ENCODE data around the gene CSMD2. TPM values are rescaled to one million over a fixed set of nuclear protein-coding genes. Genes with fewer than 3 reads are reported as not detected.

CSMD2 gene
- total RNA-seq, 1 experiment from 2014 or later, result 2.8 TPM

DNA sequence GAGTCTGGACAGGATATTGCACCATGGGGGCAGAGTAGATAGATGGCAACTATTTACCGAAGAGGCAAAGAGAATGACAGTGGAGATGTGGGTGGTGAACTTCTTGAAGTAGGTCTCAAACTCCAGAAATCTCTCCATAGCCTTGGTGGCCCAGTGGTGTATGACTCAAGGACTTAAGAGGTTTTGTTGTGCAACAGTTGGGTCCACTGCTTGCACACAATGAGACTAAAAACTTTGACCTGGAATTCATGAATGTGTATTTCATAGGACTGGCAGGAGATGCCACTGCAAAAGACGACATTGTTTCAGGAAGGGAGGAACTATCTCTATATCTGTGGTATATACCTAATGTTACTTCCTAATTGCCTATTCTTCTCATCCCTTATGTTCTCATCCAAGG lies 616.7 kb downstream of the CSMD2 start:
- POLR2A ChIA-PET (ENCODE audit: low non-redundant PET), result no interaction called here
- CTCF ChIA-PET, result no interaction called here
- TF ChIP-seq EZH2 (IDR thresholded peaks at IDR 0.05; ENCODE audit: borderline replicate concordance, low read depth, low read length, poor library complexity, severe bottlenecking), result no peak
- TF ChIP-seq, protein P1, sequence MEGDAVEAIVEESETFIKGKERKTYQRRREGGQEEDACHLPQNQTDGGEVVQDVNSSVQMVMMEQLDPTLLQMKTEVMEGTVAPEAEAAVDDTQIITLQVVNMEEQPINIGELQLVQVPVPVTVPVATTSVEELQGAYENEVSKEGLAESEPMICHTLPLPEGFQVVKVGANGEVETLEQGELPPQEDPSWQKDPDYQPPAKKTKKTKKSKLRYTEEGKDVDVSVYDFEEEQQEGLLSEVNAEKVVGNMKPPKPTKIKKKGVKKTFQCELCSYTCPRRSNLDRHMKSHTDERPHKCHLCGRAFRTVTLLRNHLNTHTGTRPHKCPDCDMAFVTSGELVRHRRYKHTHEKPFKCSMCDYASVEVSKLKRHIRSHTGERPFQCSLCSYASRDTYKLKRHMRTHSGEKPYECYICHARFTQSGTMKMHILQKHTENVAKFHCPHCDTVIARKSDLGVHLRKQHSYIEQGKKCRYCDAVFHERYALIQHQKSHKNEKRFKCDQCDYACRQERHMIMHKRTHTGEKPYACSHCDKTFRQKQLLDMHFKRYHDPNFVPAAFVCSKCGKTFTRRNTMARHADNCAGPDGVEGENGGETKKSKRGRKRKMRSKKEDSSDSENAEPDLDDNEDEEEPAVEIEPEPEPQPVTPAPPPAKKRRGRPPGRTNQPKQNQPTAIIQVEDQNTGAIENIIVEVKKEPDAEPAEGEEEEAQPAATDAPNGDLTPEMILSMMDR (conservative IDR thresholded peaks at IDR 0.05; ENCODE audit: low read depth, low read length), result no peak
- no peak overlapping the region for H3K4me3 ChIP-seq (ENCODE audit: low read depth, low read length, poor library complexity, severe bottlenecking)
- H3K4me1 ChIP-seq (ENCODE audit: insufficient read depth, low read length, poor library complexity, severe bottlenecking), result no peaks in the 10 kb centered on the region
- no peak for DNase-seq (ENCODE audit: low spot score)
- H3K27ac ChIP-seq (ENCODE audit: low read depth, low read length, poor library complexity, severe bottlenecking), result no peak overlapping the region
- no peaks in the 10 kb centered on the region for H3K36me3 ChIP-seq (ENCODE audit: insufficient read depth, low read length, poor library complexity, severe bottlenecking)
- H3K9me3 ChIP-seq (ENCODE audit: low read depth, low read length, poor library complexity, severe bottlenecking), result no peaks in the 10 kb centered on the region
- no TSS peak for BruUV-seq (replicated peaks)
- no peaks in the 10 kb centered on the region for H3K27me3 ChIP-seq (replicated peaks; ENCODE audit: insufficient read depth, low read depth, low read length, poor library complexity)
- intact Hi-C loops (cut with micrococcal nuclease; ENCODE audit: unreplicated experiment), result no loop called here

GRCh38 chr1:33547576-33547975 lies 617.5 kb downstream of the CSMD2 start:
- Histone ChIP-seq H3K4me1 (ENCODE audit: insufficient read depth, low read length, poor library complexity, severe bottlenecking) (no peaks in the 10 kb centered on the region), H3K27me3 (replicated peaks; ENCODE audit: insufficient read depth, low read depth, low read length, poor library complexity) (no peaks in the 10 kb centered on the region), H3K36me3 (ENCODE audit: insufficient read depth, low read length, poor library complexity, severe bottlenecking) (no peaks in the 10 kb centered on the region), H3K4me3 (ENCODE audit: low read depth, low read length, poor library complexity, severe bottlenecking) (no peak overlapping the region), H3K9me3 (ENCODE audit: low read depth, low read length, poor library complexity, severe bottlenecking) (no peaks in the 10 kb centered on the region), H3K27ac (ENCODE audit: low read depth, low read length, poor library complexity, severe bottlenecking) (no peak overlapping the region)
- POLR2A ChIA-PET (ENCODE audit: low non-redundant PET), result no interaction called here
- TF ChIP-seq, protein P1 (conservative IDR thresholded peaks at IDR 0.05; ENCODE audit: low read depth, low read length), result no peak
- TF ChIP-seq EZH2 (IDR thresholded peaks at IDR 0.05; ENCODE audit: borderline replicate concordance, low read depth, low read length, poor library complexity, severe bottlenecking), result no peak
- BruUV-seq (replicated peaks), result no TSS peak
- CTCF ChIA-PET, result no interaction called here
- intact Hi-C loops (cut with micrococcal nuclease; ENCODE audit: unreplicated experiment), result no loop called here
- DNase-seq (ENCODE audit: low spot score), result no peak

GRCh38 chr1:33541966-33542365 lies 623.1 kb downstream of the CSMD2 start:
- Histone ChIP-seq H3K27me3 (replicated peaks; ENCODE audit: insufficient read depth, low read depth, low read length, poor library complexity) (no peaks in the 10 kb centered on the region), H3K27ac (ENCODE audit: low read depth, low read length, poor library complexity, severe bottlenecking) (no peak overlapping the region), H3K36me3 (ENCODE audit: insufficient read depth, low read length, poor library complexity, severe bottlenecking) (no peaks in the 10 kb centered on the region), H3K4me1 (ENCODE audit: insufficient read depth, low read length, poor library complexity, severe bottlenecking) (no peaks in the 10 kb centered on the region), H3K4me3 (ENCODE audit: low read depth, low read length, poor library complexity, severe bottlenecking) (no peak overlapping the region), H3K9me3 (ENCODE audit: low read depth, low read length, poor library complexity, severe bottlenecking) (no peaks in the 10 kb centered on the region)
- intact Hi-C loops (cut with micrococcal nuclease; ENCODE audit: unreplicated experiment), result no loop called here
- ChIA-PET POLR2A (ENCODE audit: low non-redundant PET) (no interaction called here), CTCF (no interaction called here)
- BruUV-seq (replicated peaks), result no TSS peak
- TF ChIP-seq, protein P1 (conservative IDR thresholded peaks at IDR 0.05; ENCODE audit: low read depth, low read length), result no peak
- no peak for TF ChIP-seq EZH2 (IDR thresholded peaks at IDR 0.05; ENCODE audit: borderline replicate concordance, low read depth, low read length, poor library complexity, severe bottlenecking)
- no peak for DNase-seq (ENCODE audit: low spot score)
